HG02571 (cell line): ENCODE results near the gene RANBP10.

Source experiments
- ATAC-seq: cut with Tn5 transposase; IDR thresholded peaks from one replicate; pipeline ENCODE4 v1.9.1; 2021; ENCODE audit warnings: mild to moderate bottlenecking, moderate library complexity; ENCODE audit not compliant: unreplicated experiment

RANBP10 gene

DNA sequence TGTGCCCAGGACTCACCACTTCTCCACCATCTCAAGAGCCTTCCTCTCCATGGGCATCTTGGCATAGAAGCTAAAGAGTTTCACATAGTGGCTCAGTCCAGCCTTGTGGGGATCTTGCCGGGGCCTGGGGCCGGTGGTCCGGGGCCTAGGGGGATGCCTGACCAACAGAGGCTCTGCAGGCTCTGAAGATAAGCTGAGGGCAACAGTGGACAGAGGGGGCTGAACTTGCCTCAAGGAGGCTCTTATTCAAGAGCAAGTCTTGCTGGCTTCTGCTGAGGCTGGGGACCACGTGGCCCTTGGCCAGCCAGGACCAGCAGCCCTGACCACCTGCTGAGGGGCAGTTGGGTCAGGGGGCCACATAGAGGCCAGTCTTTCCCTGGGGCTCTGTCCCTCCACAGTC, 22.3 kb upstream of the RANBP10 start:
- ATAC-seq = no peak

DNA sequence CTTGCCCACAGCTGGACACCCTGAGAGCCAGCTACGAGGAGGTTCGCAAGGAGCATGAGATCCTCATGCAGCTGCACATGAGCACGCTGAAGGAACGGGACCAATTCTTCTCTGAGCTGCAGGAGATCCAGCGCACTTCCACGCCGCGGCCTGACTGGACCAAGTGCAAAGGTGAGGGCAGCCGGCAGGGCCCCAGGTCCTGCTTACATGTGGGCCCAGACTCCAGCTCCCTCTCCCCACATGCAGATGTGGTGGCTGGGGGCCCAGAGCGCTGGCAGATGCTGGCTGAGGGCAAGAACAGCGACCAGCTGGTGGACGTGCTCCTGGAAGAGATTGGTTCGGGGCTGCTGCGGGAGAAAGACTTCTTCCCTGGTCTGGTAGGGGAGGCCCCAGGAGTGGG, 19.5 kb upstream of the RANBP10 start:
- ATAC-seq = no peak

DNA sequence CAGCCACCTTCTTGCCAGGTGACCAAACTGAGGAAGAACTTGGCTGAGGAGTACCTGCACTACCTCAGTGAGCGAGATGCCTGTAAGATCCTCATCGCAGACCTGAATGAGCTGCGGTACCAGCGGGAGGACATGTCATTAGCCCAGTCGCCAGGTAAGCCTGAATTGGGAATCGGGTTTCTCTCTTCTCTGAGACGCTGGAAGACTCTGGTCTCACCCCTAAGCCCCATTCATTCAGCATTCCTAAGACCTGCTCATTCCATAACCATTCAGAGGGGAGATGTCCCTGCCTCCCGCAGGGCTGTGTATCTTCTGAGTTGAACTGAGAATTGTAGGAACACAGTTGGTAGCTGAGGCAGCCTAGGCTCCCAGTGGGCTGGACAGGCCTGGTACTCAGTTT, 18.8 kb upstream of the RANBP10 start:
- ATAC-seq = no peak

DNA sequence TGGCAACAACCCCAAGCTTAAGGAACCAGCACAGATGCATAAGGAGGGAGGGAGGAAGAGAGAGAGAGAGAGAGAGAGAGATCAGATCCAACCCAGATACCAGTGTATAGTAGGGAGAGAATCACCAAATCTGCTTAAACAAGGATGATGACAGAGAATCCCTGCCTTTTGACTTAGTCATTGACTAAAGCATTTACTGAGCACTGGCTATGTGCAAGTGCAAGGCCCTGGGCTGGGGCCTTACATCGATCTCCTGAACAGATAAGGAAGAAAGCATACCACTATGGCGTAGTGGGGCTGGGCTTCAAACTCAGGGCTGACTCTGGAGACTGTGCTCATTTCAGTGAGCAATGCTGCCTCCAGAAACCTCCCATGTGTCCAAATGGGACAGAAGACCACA, 16.2 kb upstream of the RANBP10 start:
- no peak for ATAC-seq

DNA sequence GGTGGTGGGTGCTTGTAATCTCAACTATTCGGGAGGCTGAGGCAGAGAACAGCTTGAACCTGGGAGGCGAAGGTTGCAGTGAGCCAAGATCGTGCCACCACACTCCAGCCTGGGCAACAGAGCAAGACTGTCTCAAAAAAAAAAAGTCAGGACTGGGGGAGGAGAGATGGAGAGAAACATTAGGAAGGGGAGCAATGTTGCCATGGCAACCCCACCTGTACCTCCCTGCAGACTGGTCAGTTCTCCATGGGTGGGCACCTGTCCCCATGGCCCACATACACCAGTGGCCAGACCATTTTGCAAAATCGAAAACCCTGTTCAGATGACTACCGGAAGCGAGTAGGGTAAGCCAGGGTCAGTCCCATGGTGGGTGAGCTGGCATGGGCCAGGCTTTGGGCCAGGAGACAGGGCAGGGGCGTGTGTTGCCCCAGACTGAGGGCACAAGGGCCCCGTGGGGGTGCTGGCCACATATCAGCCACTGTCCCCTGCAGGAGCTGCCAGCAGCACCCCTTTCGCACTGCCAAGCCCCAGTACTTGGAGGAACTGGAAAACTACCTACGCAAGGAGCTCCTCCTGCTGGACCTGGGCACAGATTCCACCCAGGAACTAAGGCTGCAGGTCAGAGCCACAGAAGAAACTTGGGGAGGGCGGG, 14.4 kb upstream of the RANBP10 start:
- ATAC-seq = no peak

DNA sequence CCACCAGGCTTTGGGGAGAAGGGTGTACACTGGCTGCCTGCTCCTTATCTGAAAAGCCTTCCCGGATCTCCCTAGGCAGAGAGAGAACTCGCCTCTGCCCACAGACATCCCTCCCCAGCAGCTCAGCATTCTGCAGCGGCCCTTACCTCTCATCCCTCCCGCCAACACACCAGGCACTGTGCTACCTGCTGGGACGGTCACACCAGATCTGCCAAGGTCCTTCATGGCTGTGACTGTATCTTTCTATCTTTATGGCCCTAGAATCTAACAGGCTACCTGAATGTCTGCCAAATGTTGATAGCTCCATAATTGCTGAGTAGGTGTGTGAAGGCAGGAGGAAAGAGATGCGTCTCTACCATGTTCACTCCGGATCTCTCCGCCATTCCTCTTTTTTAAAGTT, 8.2 kb upstream of the RANBP10 start:
- ATAC-seq = no peak

DNA sequence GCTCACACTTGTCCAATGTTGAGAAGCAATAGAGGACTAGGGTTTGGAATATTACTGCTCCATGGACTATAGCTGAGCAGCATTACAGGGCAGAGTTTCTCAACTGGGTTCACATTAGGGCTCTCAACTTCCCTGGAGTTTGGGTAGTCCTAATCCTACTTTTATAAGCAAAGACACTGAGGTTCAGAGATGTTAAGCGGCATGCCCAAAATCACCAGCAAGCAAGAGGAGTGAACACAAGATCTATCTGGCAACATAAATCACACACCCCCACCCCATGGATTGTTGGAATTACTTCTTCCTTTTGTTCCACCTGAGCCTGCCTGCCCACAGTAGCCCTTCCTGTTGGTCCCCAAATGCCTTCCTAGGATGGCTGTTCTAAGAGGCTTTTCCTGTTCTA, 5.5 kb upstream of the RANBP10 start:
- no peak for ATAC-seq

DNA sequence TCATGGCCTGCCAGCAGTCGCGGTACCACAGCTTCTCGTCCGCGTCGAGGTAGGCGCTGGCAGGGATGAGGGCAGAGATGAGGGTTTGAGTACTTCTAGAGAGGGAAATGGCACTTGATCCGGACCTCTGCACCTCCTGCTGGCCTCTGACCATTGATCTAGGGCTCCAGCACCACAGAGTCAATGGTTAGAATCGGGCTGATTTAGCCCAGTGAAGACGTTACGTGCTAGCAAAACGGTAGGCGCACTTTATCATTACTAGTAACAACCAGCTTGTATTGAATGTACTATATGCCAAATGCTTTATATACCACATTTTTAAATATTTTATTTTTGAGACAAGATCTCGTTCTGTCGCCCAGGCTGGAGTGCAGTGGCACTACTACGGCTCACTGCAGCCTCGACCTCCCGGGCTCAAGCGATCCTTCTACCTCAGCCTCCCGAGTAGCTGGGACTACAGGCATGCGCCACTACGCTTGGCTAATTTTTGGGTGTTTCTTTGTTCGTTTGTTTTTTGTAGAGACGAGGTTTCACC, 855 bp upstream of the RANBP10 start:
- no peak for ATAC-seq

DNA sequence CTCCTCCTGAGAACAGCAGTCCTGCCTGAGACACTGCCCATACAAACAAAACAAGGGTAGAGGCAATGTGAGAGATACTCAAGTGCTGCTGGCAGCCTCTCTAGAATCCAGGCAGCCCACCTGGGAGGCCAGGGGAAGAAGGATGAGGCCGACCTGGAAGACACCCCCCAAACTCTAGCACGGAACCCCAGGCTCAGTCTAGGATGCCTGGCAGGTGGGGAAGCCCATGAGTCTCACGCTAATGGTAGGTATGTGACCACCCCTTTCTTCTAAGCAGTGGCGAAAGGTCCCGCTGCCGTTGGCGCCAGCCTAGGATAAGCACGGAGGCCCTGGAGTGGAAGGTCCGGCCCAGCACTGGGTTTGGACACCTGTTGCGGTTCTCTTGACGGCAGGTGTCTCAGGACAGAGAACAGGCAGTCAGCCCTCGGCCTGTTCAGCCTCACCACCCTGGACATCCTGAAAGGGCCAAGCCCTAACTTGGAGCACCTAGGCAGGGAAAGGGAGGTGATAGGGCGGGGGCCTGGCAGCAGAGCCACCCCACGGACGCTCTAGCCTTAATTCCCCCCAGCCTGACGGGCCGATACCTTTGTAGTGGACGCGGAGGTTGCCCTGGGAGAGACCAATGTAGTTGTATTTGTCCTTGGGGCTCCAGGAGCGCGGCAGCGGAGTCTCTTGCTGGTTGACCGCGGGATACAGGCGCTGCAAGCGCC, 487 bp downstream of the RANBP10 start:
- ATAC-seq = no peak

DNA sequence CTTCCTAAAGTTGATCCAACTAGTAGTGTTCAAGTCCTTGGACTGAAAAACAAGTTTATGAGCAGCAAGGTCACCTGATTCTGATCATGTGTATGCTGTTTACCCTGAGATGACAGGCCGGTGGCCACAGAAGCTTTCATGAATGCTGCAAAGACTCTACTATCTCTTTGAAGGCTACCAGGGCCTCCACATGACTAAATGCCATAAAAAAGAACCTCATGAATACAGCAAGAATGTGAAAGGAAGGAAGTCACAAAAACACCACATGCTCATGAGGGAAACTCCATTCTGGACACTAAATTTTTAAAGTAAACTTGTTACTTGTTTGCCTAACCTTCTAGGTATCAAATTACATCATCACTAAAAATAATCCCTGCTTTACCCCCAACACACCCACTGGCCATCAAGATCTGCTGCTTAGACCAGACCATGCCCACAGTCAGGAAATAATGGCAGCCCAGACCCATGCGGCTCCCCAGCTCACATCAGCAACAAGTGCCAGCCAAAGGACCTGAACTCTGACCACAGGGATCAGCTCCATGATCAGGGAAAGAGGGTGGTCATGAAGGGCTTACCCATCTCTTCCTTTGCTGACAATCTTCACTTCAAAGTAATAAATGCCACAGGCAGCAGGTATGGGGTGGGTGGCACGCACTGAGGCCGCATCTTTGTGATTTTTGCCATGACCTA, 1.4 kb downstream of the RANBP10 start:
- no peak for ATAC-seq

DNA sequence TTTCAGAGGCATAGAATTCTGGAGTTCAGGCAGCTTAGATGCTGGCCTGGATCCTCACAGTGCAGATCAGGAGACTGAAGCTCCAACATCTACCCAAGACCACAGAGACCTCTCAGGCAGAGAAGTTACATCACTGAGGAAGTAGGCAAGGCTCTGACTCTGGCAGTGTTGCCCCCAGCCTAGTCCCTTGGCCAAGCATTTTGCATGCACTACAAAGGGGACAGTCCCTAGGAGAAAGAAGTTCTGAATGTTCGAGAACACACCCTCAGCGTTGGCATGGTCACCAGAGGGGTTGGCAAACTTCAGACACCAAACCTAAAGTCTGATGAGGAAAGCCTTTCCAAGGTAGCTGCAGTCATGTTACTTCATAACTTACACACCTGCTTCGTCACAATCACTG, 2.5 kb downstream of the RANBP10 start:
- ATAC-seq = no peak

DNA sequence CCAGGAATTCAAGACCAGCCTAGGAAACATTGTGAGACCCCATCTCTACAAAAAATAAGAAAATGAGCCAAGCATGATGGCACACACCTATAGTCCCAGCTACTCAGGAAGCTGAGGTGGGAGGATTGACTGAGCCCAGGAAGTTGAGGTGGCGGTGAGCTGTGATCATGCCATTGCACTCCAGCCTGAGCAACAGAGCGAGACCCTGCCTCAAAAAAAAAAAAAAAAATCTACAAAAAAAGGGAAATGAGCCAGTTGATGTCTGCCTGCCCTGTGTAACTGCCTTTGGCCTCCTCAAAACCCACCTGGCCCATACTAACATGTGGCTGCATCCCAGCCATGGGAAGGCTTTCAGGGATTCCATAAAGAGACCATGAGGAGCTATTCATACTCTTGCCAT, 4.5 kb downstream of the RANBP10 start:
- no peak for ATAC-seq

DNA sequence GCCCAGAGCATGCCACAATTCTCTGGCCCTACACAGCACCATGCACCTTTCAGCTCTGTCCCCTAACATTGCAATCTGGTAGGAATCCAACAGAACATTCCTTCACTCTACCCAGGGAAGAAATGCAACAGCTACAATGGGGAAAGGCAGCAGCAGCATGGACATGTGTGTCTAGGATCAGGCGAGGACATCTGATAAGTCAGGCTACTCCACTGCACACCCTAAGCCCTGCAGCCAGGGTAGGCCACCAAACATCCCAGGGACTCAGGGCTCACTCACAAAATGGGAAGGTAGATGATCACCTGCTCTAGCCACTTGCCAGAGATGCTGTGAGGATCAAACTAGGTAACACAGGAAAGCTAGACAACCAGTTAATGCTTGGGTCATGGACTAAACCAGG, 5.1 kb downstream of the RANBP10 start:
- ATAC-seq = no peak

DNA sequence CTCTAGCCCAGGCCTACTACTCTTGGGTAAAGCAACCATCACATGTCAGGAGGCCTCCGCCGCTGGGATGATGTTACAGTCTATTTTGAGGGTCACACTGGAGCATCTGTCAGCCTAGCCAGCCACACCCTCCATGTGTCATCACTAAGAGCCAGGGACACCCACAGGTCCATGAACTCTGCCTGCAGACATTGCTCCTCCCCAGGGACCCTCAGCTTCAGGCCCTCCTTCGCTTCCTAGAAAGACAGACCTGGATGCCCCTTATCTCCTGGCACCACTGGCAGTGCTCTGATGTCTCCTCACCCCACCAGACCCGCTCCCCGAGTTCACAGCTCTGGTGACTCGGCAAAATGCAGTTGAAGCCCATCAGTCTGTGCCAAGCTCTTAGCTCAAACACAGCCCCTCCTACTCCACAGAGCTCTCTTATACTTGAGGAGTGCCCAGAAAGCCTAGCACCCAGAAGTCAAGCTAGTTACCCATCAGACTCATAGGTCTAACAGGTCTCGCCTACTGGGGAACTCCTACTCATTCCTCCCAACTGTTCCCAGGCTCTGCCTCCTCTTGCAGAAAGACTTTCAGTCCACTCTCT, 5.9 kb downstream of the RANBP10 start:
- ATAC-seq = no peak

DNA sequence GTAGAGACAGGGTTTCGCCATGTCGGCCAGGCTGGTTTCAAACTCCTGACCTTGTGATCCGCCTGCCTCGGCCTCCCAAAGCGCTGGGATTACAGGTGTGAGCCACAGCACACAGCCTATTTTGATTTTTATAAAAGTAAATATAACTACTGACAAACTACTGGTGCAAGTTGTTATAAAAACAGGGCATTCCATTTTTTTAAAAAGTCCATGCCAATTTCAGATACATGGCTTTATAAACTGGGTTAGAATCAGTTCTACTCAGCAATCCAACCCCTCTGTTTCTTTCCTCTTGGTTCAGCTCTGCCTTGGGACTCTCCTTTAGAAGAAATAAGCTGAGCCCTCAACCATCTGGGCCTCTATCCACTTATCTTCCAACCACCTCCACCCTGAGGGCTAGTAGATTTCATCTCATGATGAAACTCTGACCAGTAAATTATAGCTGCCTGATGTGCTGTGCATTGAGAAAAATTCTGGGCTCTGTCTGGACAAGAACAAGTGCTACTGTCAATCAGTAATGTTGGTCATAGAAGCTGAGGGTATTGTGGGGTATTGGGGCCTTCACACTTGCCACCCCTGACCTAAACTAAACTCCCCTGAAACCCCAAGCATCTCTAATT, 10.2 kb downstream of the RANBP10 start:
- ATAC-seq = no peak

DNA sequence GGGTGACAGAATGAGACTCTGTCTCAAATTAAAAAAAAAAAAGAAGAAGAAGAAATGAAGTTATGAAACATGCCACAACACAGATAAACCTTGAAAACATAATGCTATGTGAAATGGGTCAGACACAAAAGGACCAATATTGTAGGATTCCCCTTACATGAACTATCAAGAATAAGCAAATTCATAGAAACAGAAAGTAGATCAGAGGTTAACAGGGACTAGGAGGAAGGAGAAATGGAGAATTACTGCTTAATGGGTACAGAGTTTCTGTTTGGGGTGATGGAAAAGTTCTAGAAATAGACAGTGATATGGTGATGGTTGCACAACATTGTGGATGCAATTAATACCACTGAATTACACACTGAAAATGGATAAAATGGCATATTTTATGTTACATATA, 16.3 kb downstream of the RANBP10 start:
- no peak for ATAC-seq

DNA sequence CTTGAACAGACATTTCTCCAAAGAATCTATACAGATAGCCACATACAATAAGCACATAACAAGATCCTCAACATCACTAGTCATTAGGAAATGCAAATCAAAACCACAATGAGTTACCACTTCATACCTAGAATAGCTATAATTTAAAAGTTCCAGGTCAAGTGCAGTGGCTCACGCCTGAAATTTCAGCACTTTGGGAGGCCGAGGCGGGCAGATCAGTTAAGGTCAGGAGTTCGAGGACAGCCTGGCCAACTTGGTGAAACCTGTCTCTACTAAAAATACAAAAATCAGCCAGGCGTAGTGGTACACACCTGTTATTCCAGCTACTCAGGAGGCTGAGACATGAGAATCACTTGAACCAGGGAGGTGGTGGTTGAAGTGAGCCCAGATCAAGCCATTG, 19.9 kb downstream of the RANBP10 start:
- ATAC-seq = no peak

DNA sequence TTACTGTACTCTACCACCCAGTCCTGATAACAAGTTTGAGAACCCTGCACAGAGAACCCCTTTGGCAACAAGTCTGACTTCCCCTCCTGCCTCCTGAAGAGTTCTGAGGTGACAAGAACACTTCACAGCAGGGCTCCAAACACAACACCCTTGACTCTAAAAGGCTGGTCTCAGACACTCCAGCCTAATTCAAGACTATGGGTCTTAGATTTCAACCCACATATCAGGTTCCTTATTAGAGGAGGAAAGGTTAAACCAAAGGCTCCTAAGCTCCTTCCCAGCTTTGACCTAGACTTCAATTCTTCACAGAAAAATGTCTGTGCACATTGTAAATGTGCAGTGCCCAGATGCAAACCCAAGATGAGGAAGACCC, 23.0 kb downstream of the RANBP10 start:
- no peak for ATAC-seq

DNA sequence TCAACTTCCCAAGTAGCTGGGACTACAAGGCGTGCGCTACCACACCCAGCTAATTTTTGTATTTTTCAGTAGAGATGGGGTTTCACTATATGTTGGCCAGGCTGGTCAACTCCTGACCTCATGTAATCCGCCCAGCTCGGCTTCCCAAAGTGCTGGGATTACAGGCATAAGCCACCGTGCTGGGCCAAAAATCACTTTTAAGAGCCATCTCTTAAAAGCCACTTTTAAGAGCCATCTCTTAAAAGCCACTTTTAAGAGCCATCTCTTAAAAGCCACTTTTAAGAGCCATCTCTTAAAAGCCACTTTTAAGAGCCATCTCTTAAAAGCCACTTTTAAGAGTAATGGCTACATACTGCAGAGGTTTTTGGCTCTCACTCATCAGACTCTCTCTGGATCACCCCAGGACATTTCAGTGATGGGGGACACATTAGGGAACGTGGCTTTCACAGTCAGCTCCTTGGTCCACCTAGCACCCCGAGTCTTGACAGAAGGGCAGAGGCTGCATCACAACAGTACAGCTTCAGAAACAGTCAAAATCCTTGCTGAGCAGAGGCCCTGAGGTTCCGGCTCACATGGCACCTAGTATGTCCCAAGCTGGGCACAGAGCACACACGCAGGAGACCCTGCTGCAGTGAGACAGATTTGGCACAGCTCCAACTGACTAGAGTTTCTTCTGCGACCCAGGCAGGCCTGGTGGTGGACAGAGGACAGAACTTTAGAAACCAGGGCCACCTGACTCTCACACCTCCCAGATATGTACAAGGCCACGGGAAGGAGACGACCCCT, 23.6 kb downstream of the RANBP10 start:
- ATAC-seq = no peak

DNA sequence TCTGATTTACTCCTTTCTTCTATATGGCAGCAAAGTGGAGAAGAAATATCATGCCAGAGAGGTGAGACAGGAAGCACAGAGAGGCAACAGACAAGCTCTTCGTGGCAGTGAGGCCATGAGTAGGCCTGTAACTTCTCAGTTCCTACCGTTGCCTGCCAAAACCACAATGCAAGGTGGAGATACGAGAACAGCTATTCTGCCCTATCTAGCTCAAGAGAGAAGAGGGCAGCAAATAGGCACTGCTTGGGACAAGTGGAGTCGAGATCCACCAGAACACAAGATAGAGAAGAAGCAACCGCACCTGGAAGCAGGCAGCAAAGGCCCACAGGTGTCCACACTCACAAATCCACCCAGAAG, 24.8 kb downstream of the RANBP10 start:
- no peak for ATAC-seq
